Stimulated activated naive CD8-positive, alpha-beta T cell treated with anti-CD3 and anti-CD28 coated beads, Interleukin-15, amount 100 ng/mL, for 72 hours (primary cell): ENCODE measurements around the gene ATG7.
A peak's percentile ranks its signal among the peaks of the same experiment; 100 is the strongest.
"Not testable (repeated sequence)": the region's sequence is repeated elsewhere in the genome, so short reads cannot be mapped to it uniquely, and the experiment has no call there.

ENCODE experiments used
- ATAC-seq: fragments of 150-1000 bp; cut with Tn5 transposase; 2 replicates; pipeline ENCODE4 v1.10.0; 2021; ENCODE audit warnings: mild to moderate bottlenecking, moderate library complexity
- DNase-seq, 2 donors: peaks; one replicate each; pipeline ENCODE4 v3.0.0; 2021 to 2022
- H3K27ac Mint-ChIP-seq, 2 donors: one replicate each; pipeline ENCODE4 v1.8.0; 2022; ENCODE audit warnings: mild to moderate bottlenecking in 2 of 2, mixed read lengths in 2 of 2, moderate library complexity in 2 of 2
- H3K27me3 Mint-ChIP-seq: one replicate; pipeline ENCODE4 v1.8.0; 2022; ENCODE audit warnings: mixed read lengths
- H3K4me1 Mint-ChIP-seq: one replicate; pipeline ENCODE4 v1.8.0; 2022; ENCODE audit warnings: mild to moderate bottlenecking, mixed read lengths
- H3K4me3 Mint-ChIP-seq, 2 donors: one replicate each; pipeline ENCODE4 v1.8.0; 2022; ENCODE audit warnings: mild to moderate bottlenecking in 2 of 2, mixed read lengths in 2 of 2, moderate library complexity in 1 of 2
- H3K9me3 Mint-ChIP-seq, 2 donors: one replicate each; pipeline ENCODE4 v1.8.0; 2022; ENCODE audit warnings: mixed read lengths in 2 of 2

Gene ATG7

DNA sequence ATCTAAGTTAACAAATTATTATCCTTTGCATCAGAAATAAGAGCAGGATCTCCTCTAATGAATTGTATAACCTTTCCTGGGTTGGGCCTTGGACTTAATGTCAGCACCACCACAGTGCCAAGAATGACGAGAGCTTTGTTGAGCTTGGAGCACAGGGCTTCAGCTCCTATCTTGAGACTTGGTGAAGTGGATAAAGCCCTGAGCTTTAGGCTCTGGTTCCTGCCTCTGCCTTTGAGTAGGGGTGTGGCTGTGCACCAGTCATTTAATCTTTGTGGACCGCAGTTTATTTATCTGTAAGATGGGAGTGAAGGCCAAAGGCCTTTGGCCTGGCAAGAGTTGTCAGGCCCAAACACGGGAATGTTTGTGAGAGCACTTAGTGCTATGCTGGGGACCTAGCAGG is 209.4 kb downstream of the ATG7 start:
- Mint-ChIP-seq H3K4me3 (no peak overlapping the region), H3K27me3 (no peaks in the 10 kb centered on the region), H3K4me1 (no peaks in the 10 kb centered on the region), H3K9me3 (no peaks in the 10 kb centered on the region), H3K27ac (no peak overlapping the region)
- DNase-seq (no peak), ATAC-seq (no peak)

DNA sequence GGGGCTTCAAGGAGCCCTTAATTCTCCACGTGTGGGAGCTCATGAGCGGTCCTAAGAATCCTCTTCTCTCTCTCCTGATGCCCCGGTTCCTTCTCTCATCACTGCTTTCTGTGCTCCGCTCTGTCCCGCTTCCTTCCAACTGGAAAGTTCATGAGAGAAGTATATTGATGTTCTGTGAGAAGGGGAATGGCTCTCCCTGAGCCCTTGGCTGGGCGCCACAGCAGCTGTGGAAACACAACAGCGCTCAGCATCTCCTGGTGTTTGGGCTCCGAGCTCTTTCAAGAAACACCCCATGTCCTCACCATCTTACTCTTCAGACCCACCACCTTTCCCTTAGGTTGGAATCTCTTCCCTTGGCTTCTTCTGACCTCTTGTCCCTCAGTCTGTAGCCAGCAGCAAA is 209.8 kb downstream of the ATG7 start:
- no peak for ATAC-seq
- no peak for DNase-seq
- H3K9me3 Mint-ChIP-seq = no peaks in the 10 kb centered on the region

DNA sequence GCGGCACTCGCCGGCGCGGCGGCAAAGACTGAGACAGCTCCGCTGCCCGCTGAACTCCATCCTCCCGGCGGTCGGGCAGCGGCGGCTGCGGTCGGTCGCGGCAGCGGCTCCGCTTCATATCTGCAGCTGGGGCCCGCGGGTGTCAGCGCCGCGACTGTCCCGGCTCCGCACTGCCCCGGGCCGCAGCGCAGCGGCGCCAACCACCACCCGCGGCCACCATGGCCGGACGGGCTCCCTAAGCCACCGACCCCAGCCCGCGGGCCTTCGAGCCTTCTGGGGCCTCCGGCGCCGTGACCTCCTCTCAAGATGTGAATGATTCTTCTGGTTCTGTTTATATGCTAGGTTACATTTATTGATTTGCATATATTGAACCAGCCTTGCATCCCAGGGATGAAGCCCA is 216.2 kb downstream of the ATG7 start:
- H3K4me3 Mint-ChIP-seq, H3K4me1 Mint-ChIP-seq, H3K9me3 Mint-ChIP-seq, DNase-seq, ATAC-seq, H3K27ac Mint-ChIP-seq, H3K27me3 Mint-ChIP-seq: not testable (repeated sequence)

More for the DNA sequence above, 209.8 kb downstream of the ATG7 start:
- Mint-ChIP-seq H3K27me3 (no peaks in the 10 kb centered on the region), H3K27ac (no peak overlapping the region), H3K4me3 (no peak overlapping the region), H3K4me1 (no peaks in the 10 kb centered on the region)

DNA sequence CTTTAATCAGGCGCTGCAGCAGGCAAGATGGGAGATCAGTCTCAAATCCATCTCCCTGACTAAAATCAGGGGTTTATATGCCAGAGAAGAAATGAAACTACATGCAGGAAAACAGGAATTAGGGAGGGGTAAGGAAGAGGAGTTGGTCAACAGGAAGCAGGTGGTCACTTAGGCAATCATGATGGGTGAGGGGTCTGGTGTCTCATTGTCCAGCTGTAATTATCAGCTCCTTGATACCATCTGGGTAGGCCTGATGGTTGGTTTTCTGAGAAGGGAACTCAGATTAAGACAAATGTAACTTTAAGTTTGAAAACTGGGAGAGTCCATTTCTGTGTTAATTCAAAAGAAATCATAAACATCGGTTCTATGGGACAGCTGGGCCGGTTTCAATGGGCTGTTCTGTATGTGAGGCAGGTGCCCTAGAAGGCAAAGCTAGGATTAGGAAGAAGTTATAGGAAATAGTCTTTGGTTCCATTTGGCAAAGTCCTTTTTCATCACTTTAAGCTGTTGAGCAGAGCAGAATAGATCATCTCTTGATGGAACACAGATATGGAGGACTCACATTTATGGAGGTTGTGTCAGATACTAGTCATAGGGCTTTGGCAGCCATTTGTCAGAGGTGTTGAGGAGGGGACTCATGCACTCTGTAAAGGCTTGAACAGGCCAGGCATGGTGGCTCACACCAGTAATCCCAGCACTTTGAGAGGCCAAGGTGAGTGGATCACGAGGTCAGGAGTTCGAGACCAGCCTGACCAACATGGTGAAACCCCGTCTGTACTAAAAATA is 222.1 kb downstream of the ATG7 start:
- Mint-ChIP-seq H3K27me3 (no peaks in the 10 kb centered on the region), H3K9me3 (peaks cover 5% of the 10 kb centered on the region in 2 donors), H3K27ac (peak overlapping the region in 1 of 2 donors; percentile 12), H3K4me1 (peaks cover 9% of the 10 kb centered on the region), H3K4me3 (no peak overlapping the region)
- no peak for ATAC-seq
- DNase-seq = no peak

DNA sequence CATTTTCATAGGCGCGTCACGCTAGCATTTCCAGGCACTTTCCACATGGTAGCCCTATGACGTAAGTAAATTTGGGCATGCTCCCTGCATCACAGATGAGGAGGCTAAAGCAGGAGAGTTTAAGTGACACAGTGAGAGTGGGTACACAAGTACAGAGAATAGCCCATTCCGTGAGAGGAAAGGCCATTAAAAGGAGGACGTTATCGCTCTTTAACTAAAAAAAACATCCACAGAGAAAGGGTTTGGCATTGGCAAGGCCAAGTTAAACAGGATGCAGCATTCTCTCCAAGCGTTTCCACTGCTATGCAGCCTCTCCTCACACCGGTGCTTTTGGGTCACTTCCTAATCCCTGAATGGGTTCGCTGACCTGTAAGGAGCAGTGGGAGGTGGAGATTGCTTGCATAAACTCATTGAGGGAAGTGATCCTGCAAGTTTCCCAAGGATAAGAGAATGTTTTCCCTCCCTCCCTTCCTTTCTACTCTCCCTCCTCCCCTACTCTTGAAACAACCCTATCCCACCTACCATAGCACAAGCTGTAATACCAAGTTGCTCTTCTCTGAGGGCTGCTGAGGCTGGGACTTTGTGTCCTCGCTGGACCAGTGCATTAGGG is 223.9 kb downstream of the ATG7 start:
- H3K27ac Mint-ChIP-seq = peak overlapping the region in 1 of 2 donors; percentile 62
- H3K27me3 Mint-ChIP-seq = no peaks in the 10 kb centered on the region
- no peak for DNase-seq
- no peak for ATAC-seq
- peaks cover 9% of the 10 kb centered on the region for H3K4me1 Mint-ChIP-seq
- peaks cover 0 to 5% of the 10 kb centered on the region in 2 donors for H3K9me3 Mint-ChIP-seq
- H3K4me3 Mint-ChIP-seq = no peak overlapping the region

DNA sequence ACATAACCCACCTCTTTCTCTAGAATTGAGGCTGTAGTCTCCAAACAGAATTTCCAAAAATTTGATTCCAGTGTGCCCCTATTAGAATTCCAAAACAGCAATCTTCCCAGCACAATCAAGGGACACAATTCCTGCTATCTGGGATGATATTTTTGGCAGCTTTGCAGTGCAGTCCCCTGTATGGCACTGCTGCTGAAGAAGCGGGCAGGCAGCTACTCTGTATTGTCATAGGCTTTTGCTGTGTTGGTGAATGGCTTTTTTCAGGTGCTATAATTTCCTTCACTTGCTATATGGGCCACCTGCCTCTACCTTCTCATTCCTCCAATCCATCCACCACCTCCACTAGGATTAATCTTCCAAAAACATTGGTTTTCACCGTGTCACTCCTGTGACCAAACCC is 226.0 kb downstream of the ATG7 start:
- H3K27ac Mint-ChIP-seq = peak overlapping the region in 1 of 2 donors; percentile 2
- H3K9me3 Mint-ChIP-seq = peaks cover 0 to 5% of the 10 kb centered on the region in 2 donors

DNA sequence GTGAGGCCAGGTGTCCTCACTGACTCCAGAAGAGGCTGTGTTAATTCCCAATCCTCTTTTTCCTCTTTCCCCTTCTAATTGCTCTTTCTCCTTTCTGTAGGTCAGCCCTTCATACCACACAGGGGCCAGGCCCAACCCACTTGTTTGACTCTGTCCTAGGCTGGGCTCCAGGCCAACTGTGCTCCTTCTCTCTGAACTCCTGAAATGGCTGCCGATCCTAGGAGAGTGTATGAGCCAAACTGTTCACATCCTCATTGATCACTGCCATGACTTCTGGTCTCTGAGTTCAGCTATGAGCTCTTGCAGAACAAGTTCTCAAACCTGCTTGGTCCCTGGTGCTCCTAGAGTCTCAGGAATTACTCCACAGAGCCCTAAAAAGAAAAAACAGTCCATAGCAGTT is 226.4 kb downstream of the ATG7 start:
- no peak for ATAC-seq
- no peak for DNase-seq

More for the DNA sequence above, 226.0 kb downstream of the ATG7 start:
- ATAC-seq (no peak), DNase-seq (no peak)
- no peaks in the 10 kb centered on the region for H3K27me3 Mint-ChIP-seq
- H3K4me1 Mint-ChIP-seq = peaks cover 3% of the 10 kb centered on the region
- no peak overlapping the region for H3K4me3 Mint-ChIP-seq

DNA sequence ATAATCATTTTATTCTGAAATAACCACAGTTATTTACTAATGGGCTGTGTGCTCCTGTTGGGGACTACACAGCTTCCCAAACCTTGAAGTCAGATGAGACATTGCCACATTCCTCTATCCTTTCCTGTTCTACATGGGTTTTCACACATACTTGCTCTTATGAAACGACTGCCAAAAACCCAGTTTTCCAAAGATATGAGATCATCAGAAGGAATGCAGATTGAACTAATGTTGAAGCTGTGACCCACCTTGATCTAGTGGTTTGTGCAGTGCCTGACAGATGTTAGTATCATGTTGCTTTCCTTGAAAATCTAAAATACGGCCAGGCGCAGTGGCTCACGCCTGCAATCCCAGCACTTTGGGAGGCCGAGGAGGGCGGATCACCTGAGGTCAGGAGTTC is 226.9 kb downstream of the ATG7 start:
- Mint-ChIP-seq H3K4me3 (no peak overlapping the region), H3K4me1 (no peaks in the 10 kb centered on the region), H3K27ac (no peak overlapping the region), H3K27me3 (no peaks in the 10 kb centered on the region), H3K9me3 (peaks cover 0 to 2% of the 10 kb centered on the region in 2 donors)
- ATAC-seq (no peak), DNase-seq (no peak)

More for the DNA sequence above, 226.4 kb downstream of the ATG7 start:
- Mint-ChIP-seq H3K4me3 (no peak overlapping the region), H3K4me1 (no peaks in the 10 kb centered on the region), H3K9me3 (peaks cover 0 to 5% of the 10 kb centered on the region in 2 donors), H3K27me3 (no peaks in the 10 kb centered on the region), H3K27ac (peak overlapping the region in 1 of 2 donors; percentile 2)

DNA sequence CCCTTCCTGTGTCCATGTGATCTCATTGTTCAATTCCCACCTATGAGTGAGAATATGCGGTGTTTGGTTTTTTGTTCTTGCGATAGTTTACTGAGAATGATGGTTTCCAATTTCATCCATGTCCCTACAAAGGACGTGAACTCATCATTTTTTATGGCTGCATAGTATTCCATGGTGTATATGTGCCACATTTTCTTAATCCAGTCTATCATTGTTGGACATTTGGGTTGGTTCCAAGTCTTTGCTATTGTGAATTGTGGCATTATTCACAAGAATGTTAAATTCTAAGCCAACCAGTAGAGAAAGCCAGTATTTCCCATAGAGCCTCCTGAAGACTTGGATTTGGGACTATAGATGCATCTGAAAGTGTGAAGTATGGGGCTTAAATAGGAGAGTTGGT is 230.2 kb downstream of the ATG7 start:
- H3K4me1 Mint-ChIP-seq, H3K4me3 Mint-ChIP-seq, H3K9me3 Mint-ChIP-seq, DNase-seq, H3K27ac Mint-ChIP-seq, H3K27me3 Mint-ChIP-seq, ATAC-seq: not testable (repeated sequence)

DNA sequence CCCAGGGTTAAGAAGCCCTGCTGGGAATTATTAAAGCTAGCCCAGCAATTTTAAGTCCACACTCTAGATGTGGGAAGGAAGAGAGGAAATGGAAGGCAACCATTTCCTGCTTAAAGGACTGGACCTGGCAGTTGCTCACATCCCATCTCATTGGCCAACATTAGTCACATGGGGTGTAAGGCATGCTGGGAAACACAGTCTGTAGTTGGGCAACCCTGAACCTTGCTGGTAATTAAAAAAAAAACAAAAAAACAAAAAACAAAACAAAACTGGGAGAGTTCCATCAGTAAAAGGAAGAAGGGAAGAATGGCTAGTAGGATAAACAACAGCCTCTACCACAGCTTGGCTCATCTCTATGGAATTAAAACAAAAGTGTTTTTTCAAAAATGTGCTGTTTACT is 235.5 kb downstream of the ATG7 start:
- no peak overlapping the region for H3K4me3 Mint-ChIP-seq
- no peak for ATAC-seq
- peak overlapping the region in 1 of 2 donors; percentile 84 for H3K27ac Mint-ChIP-seq
- H3K9me3 Mint-ChIP-seq = no peaks in the 10 kb centered on the region
- no peaks in the 10 kb centered on the region for H3K27me3 Mint-ChIP-seq
- no peaks in the 10 kb centered on the region for H3K4me1 Mint-ChIP-seq
- no peak for DNase-seq

DNA sequence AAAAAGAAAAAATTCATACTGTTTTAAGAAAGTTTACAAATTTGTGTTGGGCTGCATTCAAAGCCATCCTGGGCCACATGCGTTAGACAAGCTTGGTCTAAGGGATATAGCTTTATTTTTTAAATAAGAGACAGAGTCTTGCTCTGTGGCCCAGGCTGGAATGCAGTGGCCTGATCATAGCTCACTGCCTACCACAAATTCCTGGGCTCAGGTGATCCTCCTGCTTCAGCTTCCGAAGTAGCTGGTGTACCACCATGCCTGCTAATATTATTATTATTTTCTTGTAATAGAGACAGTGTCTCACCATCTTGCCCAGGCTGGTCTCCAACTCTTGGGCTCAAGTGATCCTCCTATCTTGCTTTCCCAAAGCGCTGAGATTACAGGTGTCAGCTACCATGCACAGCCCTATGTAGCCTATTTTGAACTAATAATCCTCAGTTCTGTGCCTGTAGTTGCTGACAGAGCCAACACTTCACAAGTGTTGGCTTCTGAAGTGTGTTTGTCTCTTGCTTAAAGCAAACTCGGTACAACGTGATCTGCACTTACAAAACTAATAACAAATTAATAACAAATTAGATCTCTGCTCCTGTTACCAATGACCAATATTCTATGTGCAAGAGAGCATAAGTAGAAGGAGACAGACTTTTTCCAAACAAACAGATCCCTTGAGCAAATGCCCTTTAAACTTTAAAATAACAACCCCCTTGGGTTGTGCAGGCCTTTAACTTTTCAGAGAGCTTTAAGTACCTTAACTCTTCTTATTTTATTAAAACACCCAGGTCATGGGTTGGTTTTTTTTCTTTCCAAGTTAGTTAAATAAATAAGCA is 236.4 kb downstream of the ATG7 start:
- Mint-ChIP-seq H3K9me3 (no peaks in the 10 kb centered on the region), H3K27me3 (no peaks in the 10 kb centered on the region), H3K4me1 (no peaks in the 10 kb centered on the region), H3K27ac (no peak overlapping the region), H3K4me3 (no peak overlapping the region)
- DNase-seq = no peak
- no peak for ATAC-seq

DNA sequence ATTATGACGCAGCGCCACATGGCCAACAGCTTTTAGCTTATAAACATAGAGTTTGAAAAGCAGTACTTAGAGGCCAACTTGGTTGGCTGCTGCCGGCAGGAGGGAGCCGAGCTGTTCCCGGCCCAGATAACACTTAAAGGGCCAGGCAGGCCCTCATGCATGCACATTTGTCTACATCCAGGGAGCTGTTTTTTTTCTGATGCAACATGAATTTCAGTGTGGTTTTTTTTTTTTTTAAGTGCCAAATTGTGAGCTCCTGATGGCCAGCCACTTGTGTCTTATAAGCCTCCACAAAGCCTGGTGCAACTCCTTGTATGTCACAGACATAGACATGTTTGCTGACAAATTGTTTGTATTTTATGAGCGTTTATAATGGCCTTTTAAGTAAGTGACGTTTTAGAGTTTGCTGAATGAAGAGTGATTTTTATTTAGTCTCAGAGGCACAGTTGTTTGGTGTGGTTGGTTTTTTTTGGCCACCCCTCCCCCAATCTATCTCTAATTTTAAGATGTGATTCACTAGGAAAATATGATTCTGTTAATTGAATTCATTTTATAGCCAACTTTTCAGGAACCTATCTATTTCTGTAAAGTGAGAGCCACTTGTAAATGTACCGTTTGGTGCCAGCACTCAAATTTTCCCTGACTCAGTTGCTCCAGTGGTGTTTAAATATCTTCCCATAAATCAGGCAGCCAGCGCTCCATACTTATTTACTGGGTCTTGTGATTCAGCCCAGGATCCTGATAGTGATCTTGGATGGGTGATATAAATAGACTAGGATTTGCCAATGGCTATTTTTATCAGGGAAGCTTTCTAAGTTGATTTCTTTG is 237.2 kb downstream of the ATG7 start:
- no peak overlapping the region for H3K27ac Mint-ChIP-seq
- H3K27me3 Mint-ChIP-seq = no peaks in the 10 kb centered on the region
- ATAC-seq (no peak), DNase-seq (no peak)
- H3K4me3 Mint-ChIP-seq = no peak overlapping the region
- peaks cover 8% of the 10 kb centered on the region for H3K4me1 Mint-ChIP-seq
- H3K9me3 Mint-ChIP-seq = no peaks in the 10 kb centered on the region

DNA sequence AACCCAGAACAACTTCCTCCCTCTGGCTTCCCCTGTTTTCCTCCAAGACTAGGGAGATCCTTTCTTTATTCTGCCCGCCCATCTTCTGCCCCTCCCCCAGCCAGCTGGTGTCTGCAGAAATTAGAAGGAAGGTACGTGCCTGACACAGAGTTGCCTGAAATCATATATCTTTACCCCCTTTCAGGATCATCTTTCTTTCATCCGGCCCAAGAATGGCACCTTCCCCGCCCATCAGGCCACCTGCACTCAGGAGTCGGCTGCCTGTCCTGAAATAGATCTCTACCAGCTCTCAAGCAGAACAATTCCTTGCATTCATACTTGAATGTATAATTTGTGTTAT is 237.8 kb downstream of the ATG7 start:
- Mint-ChIP-seq H3K4me3 (no peak overlapping the region), H3K9me3 (no peaks in the 10 kb centered on the region), H3K4me1 (peaks cover 11% of the 10 kb centered on the region), H3K27ac (peak overlapping the region; percentile 61 to 77), H3K27me3 (no peaks in the 10 kb centered on the region)
- ATAC-seq = no peak
- no peak for DNase-seq

DNA sequence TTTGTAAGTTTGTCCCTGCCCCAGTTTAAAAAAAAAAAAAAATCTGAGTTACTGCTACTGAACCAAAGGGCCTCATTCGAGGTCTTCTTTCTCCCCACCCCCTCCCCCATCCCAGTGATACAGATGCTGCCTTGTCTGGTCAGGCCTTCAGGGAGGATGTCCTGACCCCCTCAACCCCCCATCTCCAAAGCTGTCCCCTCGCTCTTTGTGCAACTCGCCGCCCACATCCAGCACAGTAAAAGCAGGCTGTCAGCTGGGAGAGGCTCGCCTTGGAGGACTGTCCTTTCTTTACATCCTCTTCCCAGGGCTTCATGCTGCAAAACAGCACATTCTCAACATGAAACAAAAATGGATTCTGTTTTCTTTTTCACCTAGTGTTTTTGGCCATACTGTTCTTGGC is 238.2 kb downstream of the ATG7 start:
- peaks cover 11% of the 10 kb centered on the region for H3K4me1 Mint-ChIP-seq
- DNase-seq (no peak), ATAC-seq (no peak)
- H3K27me3 Mint-ChIP-seq = no peaks in the 10 kb centered on the region
- no peaks in the 10 kb centered on the region for H3K9me3 Mint-ChIP-seq
- no peak overlapping the region for H3K27ac Mint-ChIP-seq
- H3K4me3 Mint-ChIP-seq = no peak overlapping the region

DNA sequence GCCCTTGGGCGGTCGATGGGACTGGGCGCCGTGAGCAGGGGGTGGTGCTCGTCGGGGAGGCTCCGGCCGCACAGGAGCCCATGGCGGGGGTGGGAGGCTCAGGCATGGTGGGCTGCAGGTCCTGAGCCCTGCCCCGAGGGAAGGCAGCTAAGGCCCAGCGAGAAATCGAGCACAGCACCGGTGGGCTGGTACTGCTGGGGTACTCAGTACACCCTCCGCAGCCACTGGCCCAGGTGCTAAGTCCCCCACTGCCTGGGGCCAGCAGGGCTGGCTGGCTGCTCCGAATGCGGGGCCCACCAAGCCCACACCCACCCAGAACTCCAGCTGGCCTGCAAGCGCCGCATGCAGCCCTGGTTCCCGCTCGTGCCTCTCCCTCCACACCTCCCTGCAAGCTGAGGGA is 239.4 kb downstream of the ATG7 start:
- not testable (repeated sequence) for ATAC-seq, DNase-seq, H3K4me3 Mint-ChIP-seq

More for the DNA sequence above, 239.4 kb downstream of the ATG7 start:
- Mint-ChIP-seq H3K27ac (peak overlapping the region in 1 of 2 donors; percentile 59), H3K4me1 (peaks cover 11% of the 10 kb centered on the region)
- H3K9me3 Mint-ChIP-seq, H3K27me3 Mint-ChIP-seq: not testable (repeated sequence)
